ENCODE measurements around the gene TNIK. TPM values are rescaled to one million over a fixed set of nuclear protein-coding genes. Genes with fewer than 3 reads are reported as not detected.

Gene TNIK
- total and polyA plus RNA-seq, 2 of the 4 experiments (the other 2 are of a cell fraction), result 3.4 to 6.3 TPM

DNA sequence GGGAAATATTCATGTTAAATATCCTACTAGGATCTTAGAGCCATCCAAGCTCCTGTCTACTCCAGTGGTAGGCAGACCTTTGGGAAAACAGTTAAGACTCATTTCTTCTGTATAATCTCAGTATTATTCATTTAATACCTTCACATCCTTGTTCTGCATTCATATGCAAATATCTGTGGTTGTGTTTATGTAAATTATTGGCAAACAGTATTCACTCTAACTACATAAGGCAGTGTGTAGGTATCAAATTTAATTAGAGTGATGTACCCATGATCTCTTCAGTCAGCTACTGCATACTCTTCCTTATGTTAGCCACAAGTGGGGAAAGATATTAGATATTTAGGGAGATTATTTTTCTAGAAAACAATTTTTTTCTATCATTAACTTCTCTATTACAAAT is 232.8 kb downstream of the TNIK start:
- no peak overlapping the region for H2BK120ac ChIP-seq (ENCODE audit: low read depth, low read length)
- no peak overlapping the region for H3K23ac ChIP-seq (ENCODE audit: low read depth, low read length)
- no peak overlapping the region for H2AK9ac ChIP-seq (replicated peaks; ENCODE audit: low read depth, low read length, poor library complexity)
- H3K27ac ChIP-seq (ENCODE audit: insufficient read depth, low read length), result no peak overlapping the region
- TF ChIP-seq, protein P1, sequence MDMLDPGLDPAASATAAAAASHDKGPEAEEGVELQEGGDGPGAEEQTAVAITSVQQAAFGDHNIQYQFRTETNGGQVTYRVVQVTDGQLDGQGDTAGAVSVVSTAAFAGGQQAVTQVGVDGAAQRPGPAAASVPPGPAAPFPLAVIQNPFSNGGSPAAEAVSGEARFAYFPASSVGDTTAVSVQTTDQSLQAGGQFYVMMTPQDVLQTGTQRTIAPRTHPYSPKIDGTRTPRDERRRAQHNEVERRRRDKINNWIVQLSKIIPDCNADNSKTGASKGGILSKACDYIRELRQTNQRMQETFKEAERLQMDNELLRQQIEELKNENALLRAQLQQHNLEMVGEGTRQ (IDR thresholded peaks at IDR 0.05; ENCODE audit: low read depth, low read length), result no peak
- no peak for TF ChIP-seq NFE2L2 (IDR thresholded peaks at IDR 0.05; ENCODE audit: low read depth, low read length)
- TF ChIP-seq MAZ (IDR thresholded peaks at IDR 0.05; ENCODE audit: borderline replicate concordance, low read depth, low read length), result no peak
- no peak for TF ChIP-seq CEBPB (IDR thresholded peaks at IDR 0.05; ENCODE audit: low read depth, low read length)
- TF ChIP-seq RFX5 (IDR thresholded peaks at IDR 0.05; ENCODE audit: low read depth, low read length), result no peak
- TF ChIP-seq, protein P2, sequence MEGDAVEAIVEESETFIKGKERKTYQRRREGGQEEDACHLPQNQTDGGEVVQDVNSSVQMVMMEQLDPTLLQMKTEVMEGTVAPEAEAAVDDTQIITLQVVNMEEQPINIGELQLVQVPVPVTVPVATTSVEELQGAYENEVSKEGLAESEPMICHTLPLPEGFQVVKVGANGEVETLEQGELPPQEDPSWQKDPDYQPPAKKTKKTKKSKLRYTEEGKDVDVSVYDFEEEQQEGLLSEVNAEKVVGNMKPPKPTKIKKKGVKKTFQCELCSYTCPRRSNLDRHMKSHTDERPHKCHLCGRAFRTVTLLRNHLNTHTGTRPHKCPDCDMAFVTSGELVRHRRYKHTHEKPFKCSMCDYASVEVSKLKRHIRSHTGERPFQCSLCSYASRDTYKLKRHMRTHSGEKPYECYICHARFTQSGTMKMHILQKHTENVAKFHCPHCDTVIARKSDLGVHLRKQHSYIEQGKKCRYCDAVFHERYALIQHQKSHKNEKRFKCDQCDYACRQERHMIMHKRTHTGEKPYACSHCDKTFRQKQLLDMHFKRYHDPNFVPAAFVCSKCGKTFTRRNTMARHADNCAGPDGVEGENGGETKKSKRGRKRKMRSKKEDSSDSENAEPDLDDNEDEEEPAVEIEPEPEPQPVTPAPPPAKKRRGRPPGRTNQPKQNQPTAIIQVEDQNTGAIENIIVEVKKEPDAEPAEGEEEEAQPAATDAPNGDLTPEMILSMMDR (conservative IDR thresholded peaks at IDR 0.05; ENCODE audit: low read depth, low read length), result no peak
- TF ChIP-seq RAD21 (IDR thresholded peaks at IDR 0.05; ENCODE audit: low read length), result no peak
- TF ChIP-seq POLR2A (IDR thresholded peaks at IDR 0.05; ENCODE audit: low read depth, low read length), result no peak
- TF ChIP-seq CHD1 (IDR thresholded peaks at IDR 0.05; ENCODE audit: low read depth, low read length), result no peak
- TF ChIP-seq MXI1 (IDR thresholded peaks at IDR 0.05; ENCODE audit: borderline replicate concordance, low read depth, low read length), result no peak
- TF ChIP-seq FOS (IDR thresholded peaks at IDR 0.05; ENCODE audit: low read depth, low read length), result no peak
- no peak for TF ChIP-seq RCOR1 (IDR thresholded peaks at IDR 0.05; ENCODE audit: insufficient replicate concordance, low read length)
- no peak for TF ChIP-seq SMC3 (IDR thresholded peaks at IDR 0.05; ENCODE audit: low read depth, low read length)
- TF ChIP-seq, protein P3, sequence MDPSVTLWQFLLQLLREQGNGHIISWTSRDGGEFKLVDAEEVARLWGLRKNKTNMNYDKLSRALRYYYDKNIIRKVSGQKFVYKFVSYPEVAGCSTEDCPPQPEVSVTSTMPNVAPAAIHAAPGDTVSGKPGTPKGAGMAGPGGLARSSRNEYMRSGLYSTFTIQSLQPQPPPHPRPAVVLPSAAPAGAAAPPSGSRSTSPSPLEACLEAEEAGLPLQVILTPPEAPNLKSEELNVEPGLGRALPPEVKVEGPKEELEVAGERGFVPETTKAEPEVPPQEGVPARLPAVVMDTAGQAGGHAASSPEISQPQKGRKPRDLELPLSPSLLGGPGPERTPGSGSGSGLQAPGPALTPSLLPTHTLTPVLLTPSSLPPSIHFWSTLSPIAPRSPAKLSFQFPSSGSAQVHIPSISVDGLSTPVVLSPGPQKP (IDR thresholded peaks at IDR 0.05; ENCODE audit: borderline replicate concordance, low read depth, low read length), result no peak
- H3K4me2 ChIP-seq (ENCODE audit: low read depth, low read length), result no peak overlapping the region
- no peak overlapping the region for H3K14ac ChIP-seq (replicated peaks; ENCODE audit: low read depth, low read length)
- dilution Hi-C loops (cut with HindIII; ENCODE audit: low sequenced_read_pairs, unreplicated experiment) (no loop called here), intact Hi-C loops (cut with micrococcal nuclease) (no loop called here), in situ Hi-C loops (cut with MboI; ENCODE audit: low sequenced_read_pairs) (no loop called here)
- H3K36me3 ChIP-seq (ENCODE audit: control insufficient read depth, insufficient read depth, low read length), result peaks cover 1% of the 10 kb centered on the region; the same call in 1 of the 2 replicates
- no peak overlapping the region for H3K9ac ChIP-seq (ENCODE audit: low read depth, low read length)
- no peak overlapping the region for H2BK20ac ChIP-seq (ENCODE audit: low read depth, low read length)
- no peaks in the 10 kb centered on the region; the same call in 1 of the 2 replicates for H3K27me3 ChIP-seq (ENCODE audit: control insufficient read depth, insufficient read depth, low read length)
- H3K9me1 ChIP-seq (ENCODE audit: insufficient read depth, low read length), result no peaks in the 10 kb centered on the region
- no peak overlapping the region for H2AK5ac ChIP-seq (ENCODE audit: low read depth, low read length)
- no peak overlapping the region for H2BK15ac ChIP-seq (ENCODE audit: low read depth, low read length)
- H2BK5ac ChIP-seq (ENCODE audit: low read depth, low read length, poor library complexity, severe bottlenecking), result no peak overlapping the region
- no peaks in the 10 kb centered on the region for H4K20me1 ChIP-seq (ENCODE audit: insufficient read depth, low read length)
- H3K56ac ChIP-seq (ENCODE audit: extremely low read depth, insufficient read depth, low read length), result no peak overlapping the region
- ATAC-seq (ENCODE audit: low read depth) (no peak), DNase-seq (no peak)
- no peak overlapping the region for H3K4me3 ChIP-seq (ENCODE audit: insufficient read depth, low read depth, low read length)
- H3K4me1 ChIP-seq (ENCODE audit: control insufficient read depth, insufficient read depth, low read length), result peaks cover 2% of the 10 kb centered on the region; the same call in 1 of the 2 replicates
- ChIA-PET CTCF (no interaction called here), POLR2A (ENCODE audit: unreplicated experiment) (no interaction called here)
- H3K9me3 ChIP-seq (ENCODE audit: control insufficient read depth, insufficient read depth, low read length), result peaks cover 2% of the 10 kb centered on the region; the same call in 1 of the 2 replicates
- no peak overlapping the region for H3K18ac ChIP-seq (ENCODE audit: low read depth, low read length)
- no peak overlapping the region for H4K91ac ChIP-seq (ENCODE audit: insufficient read depth, low read depth, low read length)
- no peak overlapping the region for H2AFZ ChIP-seq (replicated peaks; ENCODE audit: low read length, poor library complexity)
- BruUV-seq (replicated peaks), result no TSS peak
- no peak overlapping the region for H4K5ac ChIP-seq (ENCODE audit: low read depth, low read length)
- H4K8ac ChIP-seq (ENCODE audit: low read depth in 2 of 2, low read length in 2 of 2), result no peak overlapping the region
- no peak overlapping the region for H3K4ac ChIP-seq (ENCODE audit: low read depth, low read length)
- H3K79me1 ChIP-seq (ENCODE audit: low read depth in 1 of 2, low read length in 2 of 2), result no peaks in the 10 kb centered on the region

Measured in IMR-90 (cell line).